ENCODE data around the gene CASKIN1. TPM values are rescaled to one million over a fixed set of nuclear protein-coding genes. Genes with fewer than 3 reads are reported as not detected.

Gene CASKIN1
- total RNA-seq, 2 donors from 2014 or later: not detected

DNA sequence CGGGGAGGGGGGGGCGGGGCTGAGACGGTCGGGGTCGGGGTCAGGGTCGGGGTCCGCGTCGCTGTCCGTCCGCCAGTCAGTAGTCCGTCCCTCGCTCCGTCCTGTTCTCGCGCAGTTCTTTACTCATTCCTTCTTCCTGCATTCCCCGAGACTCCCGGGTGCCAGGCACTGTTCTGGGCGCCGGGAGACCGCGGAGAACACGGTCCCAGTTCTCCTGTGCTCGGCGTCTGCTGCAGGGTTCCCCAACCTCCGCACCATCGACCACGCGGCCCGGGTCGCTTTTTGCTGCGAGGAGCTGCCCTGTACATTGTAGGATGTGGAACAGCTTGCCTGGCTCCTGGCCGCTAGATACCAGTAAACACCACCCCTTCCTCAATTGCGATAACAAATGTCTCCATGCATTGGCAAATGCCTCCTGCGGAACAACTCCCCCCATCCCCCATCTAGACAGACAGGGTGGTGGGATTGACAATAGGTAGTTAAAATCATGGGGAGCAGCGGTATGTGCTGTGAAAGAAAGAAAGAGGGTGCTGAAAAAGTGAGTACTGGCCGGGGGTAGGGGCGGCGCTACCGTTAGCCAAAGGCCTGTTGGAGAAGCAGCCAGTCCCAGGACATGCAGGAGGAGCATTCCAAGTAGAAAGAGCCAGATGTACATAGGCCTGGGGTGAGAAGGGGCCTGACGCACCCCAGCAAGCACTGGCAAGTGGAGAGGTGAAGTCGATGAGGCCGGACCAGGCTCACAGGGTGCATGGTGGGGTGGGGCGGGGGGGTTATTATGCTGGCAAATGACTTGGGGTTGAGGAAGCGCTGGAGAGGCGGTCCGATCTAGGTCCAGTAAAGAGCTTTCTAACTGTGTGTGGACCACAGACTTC lies 40.2 kb downstream of the CASKIN1 start:
- H3K4me1 ChIP-seq (ENCODE audit: control insufficient read depth in 1 of 2, low read depth in 2 of 2): peaks cover 35 to 76% of the 10 kb centered on the region in 2 donors
- H3K36me3 ChIP-seq: no peaks in the 10 kb centered on the region
- no peak for DNase-seq (ENCODE audit: low spot score)

DNA sequence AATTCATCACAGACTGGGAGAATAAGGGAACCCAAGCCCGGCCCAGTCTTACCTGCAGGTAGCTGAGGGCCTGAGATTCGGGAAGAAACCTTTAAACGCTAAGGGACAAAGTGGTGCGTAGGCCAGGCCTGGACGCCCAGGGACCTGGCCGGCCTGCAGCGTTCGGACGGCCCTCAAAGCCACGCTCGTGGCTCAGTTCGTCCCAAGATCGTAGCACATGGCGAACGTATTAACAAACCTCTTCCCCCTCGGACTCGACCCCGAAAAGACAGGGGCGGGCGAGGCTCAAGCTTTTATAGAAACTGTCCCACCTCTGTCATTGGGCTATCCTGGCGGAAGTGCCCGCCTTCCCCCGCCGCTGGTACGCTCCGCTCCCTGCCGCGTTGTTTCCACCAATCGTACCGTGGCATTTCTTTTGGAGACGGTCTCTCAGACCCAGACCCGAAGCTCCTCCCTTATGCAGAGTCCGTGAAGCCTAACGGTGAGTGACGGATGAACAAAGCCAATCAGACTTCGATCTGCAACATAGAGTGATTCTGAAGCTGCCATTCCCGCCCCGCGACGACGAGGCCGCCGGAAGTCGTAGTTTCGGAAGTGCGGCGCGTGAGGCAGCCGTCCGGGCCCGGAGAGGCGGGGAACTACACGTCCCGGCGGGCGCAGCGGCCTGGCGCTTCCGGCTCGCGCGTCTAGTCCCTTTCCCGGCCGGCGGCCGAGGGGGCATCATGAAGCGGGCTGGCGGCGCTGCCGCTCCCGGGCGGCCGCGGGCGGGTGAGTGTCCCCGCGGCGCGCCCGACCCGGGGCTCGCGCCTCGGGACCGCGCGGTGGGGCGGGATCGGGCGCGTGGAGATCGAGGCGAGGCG lies 41.1 kb downstream of the CASKIN1 start, which contains the start of gene TRAF7:
Gene TRAF7, plus strand, starts transcription at position 692 of the 860 bp plus-strand sequence. CDS start 8,139 bp downstream, outside the sequence.
- H3K4me3 ChIP-seq: peak within 1 kb of the TSS; percentile 74
- H3K27me3 ChIP-seq (replicated peaks; ENCODE audit: insufficient read depth): no peaks in the 10 kb centered on the region
- peaks cover 35 to 80% of the 10 kb centered on the region in 2 donors for H3K4me1 ChIP-seq (ENCODE audit: control insufficient read depth in 1 of 2, low read depth in 2 of 2)
- ATAC-seq (ENCODE audit: insufficient number of reproducible peaks, low FRiP score, low read depth): peak; percentile 99
- peak within 1 kb of the TSS; percentile 53 to 55 for H3K27ac ChIP-seq
- H3K36me3 ChIP-seq: no peaks in the 10 kb centered on the region
- TF ChIP-seq, protein P1, sequence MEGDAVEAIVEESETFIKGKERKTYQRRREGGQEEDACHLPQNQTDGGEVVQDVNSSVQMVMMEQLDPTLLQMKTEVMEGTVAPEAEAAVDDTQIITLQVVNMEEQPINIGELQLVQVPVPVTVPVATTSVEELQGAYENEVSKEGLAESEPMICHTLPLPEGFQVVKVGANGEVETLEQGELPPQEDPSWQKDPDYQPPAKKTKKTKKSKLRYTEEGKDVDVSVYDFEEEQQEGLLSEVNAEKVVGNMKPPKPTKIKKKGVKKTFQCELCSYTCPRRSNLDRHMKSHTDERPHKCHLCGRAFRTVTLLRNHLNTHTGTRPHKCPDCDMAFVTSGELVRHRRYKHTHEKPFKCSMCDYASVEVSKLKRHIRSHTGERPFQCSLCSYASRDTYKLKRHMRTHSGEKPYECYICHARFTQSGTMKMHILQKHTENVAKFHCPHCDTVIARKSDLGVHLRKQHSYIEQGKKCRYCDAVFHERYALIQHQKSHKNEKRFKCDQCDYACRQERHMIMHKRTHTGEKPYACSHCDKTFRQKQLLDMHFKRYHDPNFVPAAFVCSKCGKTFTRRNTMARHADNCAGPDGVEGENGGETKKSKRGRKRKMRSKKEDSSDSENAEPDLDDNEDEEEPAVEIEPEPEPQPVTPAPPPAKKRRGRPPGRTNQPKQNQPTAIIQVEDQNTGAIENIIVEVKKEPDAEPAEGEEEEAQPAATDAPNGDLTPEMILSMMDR (IDR thresholded peaks at IDR 0.05): no peak
- no peaks in the 10 kb centered on the region for H3K9me3 ChIP-seq
- peak; percentile 99 for DNase-seq (ENCODE audit: low spot score)

More for the DNA sequence above, 40.2 kb downstream of the CASKIN1 start:
- Histone ChIP-seq H3K4me3 (peak overlapping the region; percentile 72), H3K27ac (peak overlapping the region; percentile 53), H3K27me3 (replicated peaks; ENCODE audit: insufficient read depth) (no peaks in the 10 kb centered on the region), H3K9me3 (no peaks in the 10 kb centered on the region)
- TF ChIP-seq, protein P1 (IDR thresholded peaks at IDR 0.05): no peak
- ATAC-seq (ENCODE audit: insufficient number of reproducible peaks, low FRiP score, low read depth): no peak

DNA sequence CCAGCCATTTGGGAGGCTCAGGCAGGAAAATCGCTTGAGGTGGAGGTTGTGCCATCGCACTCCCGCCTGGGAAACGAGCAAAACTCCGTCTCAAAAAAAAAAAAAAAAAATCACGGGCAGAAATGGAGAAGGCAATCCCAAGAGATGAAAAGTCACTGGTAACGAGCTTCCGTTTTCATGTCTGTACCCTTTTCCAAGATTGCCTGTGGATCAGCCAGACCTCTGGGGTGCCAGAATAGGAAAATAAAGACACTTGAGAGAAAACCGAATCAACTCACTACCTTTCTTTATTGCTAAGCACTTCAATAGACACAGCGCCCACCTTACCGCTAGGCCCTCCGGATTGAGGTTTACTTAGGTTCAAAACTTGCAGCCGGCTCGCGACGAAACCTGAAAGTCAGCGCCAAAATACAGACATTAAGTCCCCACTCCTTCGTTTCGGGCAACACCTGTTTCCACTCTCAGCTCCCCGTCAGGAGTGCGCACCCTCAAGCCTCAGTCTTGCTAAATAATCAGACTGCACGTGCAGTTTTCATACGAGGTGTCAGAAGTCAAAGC lies 41.8 kb downstream of the CASKIN1 start:
- DNase-seq (ENCODE audit: low spot score) (no peak), ATAC-seq (ENCODE audit: insufficient number of reproducible peaks, low FRiP score, low read depth) (no peak)
- Histone ChIP-seq H3K4me1 (ENCODE audit: control insufficient read depth in 1 of 2, low read depth in 2 of 2) (peaks cover 29 to 81% of the 10 kb centered on the region in 2 donors), H3K36me3 (no peaks in the 10 kb centered on the region), H3K27ac (peak overlapping the region; percentile 53 to 55), H3K27me3 (replicated peaks; ENCODE audit: insufficient read depth) (no peaks in the 10 kb centered on the region), H3K4me3 (peak overlapping the region; percentile 74), H3K9me3 (no peaks in the 10 kb centered on the region)
- TF ChIP-seq, protein P1 (IDR thresholded peaks at IDR 0.05): no peak

DNA sequence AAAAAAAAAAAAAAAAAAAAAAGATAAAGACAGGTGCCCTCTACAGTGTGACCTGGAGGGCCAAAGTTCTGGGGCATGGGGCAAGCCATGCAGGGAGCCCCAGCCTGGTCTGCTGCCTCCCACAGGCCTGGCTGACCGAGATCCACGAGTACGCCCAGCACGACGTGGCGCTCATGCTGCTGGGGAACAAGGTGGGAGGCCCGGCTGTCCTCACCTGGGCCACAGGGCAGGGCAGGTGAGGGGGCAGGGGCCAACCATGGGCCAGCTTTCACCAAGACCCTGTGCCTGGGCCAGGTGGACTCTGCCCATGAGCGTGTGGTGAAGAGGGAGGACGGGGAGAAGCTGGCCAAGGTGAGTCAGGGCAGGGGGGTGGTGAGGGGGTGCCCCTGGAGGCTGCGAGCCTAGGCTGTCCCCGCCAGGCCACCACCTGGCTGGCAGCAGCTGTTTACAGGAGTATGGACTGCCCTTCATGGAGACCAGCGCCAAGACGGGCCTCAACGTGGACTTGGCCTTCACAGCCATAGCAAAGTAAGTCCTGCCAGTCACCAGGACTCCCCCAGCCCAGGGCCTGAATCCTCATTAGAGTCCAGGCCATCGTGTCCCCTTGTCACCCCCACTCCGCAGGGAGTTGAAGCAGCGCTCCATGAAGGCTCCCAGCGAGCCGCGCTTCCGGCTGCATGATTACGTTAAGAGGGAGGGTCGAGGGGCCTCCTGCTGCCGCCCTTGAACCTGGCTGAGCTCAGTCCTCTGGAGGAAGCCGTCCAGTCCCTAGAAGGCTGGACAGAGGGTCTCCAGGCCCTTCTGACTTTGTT lies 43.5 kb downstream of the CASKIN1 start:
- H3K9me3 ChIP-seq: no peaks in the 10 kb centered on the region
- DNase-seq (ENCODE audit: low spot score): no peak
- no peak for ATAC-seq (ENCODE audit: insufficient number of reproducible peaks, low FRiP score, low read depth)

More for the DNA sequence above, 43.5 kb downstream of the CASKIN1 start:
- Histone ChIP-seq H3K27me3 (replicated peaks; ENCODE audit: insufficient read depth) (no peaks in the 10 kb centered on the region), H3K27ac (peak overlapping the region; percentile 51 to 72), H3K36me3 (no peaks in the 10 kb centered on the region), H3K4me1 (ENCODE audit: control insufficient read depth in 1 of 2, low read depth in 2 of 2) (peaks cover 32 to 79% of the 10 kb centered on the region in 2 donors), H3K4me3 (peak overlapping the region; percentile 74)
- TF ChIP-seq, protein P1 (IDR thresholded peaks at IDR 0.05): no peak
